Activated gamma-delta T cell (primary cell): ENCODE results near the gene NTMT2.
"Not testable (repeated sequence)": the region's sequence is repeated elsewhere in the genome, so short reads cannot be mapped to it uniquely, and the experiment has no call there.

Source experiments
- DNase-seq: peaks from one replicate; lab custom pipeline; 2025; lab: John Stamatoyannopoulos, UW
- total RNA-seq, 2 donors: gene quantifications; one replicate each; lab custom pipeline; 2026; lab: John Stamatoyannopoulos, UW

NTMT2 gene
- 0 reads per million in 2 donors for total RNA-seq

GRCh38 chr1:170145770-170146676 lies at the start of gene NTMT2:
Gene NTMT2 (plus strand): TSS chr1:170145959. CDS start chr1:170146108, 149 bp downstream.
- DNase-seq = no peak

GRCh38 chr1:170095976-170096748 lies 49.6 kb upstream of the NTMT2 start:
- no peak for DNase-seq

- no peak for DNase-seq
Observed at GRCh38 chr1:170096806-170097340, 48.9 kb upstream of the NTMT2 start.

GRCh38 chr1:170097449-170097948 lies 48.3 kb upstream of the NTMT2 start:
- DNase-seq = no peak

- not testable (repeated sequence) for DNase-seq
Observed at GRCh38 chr1:170113140-170113539, 32.6 kb upstream of the NTMT2 start.

- DNase-seq = no peak
Observed at GRCh38 chr1:170114906-170115305, 30.9 kb upstream of the NTMT2 start.

GRCh38 chr1:170122366-170122765 lies 23.4 kb upstream of the NTMT2 start:
- no peak for DNase-seq

GRCh38 chr1:170125269-170125668 lies 20.5 kb upstream of the NTMT2 start:
- no peak for DNase-seq

- DNase-seq = no peak
Observed at GRCh38 chr1:170126696-170127095, 19.1 kb upstream of the NTMT2 start.

GRCh38 chr1:170131450-170131849 lies 14.3 kb upstream of the NTMT2 start:
- DNase-seq = no peak

GRCh38 chr1:170131984-170132383 lies 13.8 kb upstream of the NTMT2 start:
- no peak for DNase-seq

- DNase-seq = no peak
Observed at GRCh38 chr1:170133766-170134495, 11.8 kb upstream of the NTMT2 start.

- DNase-seq = no peak
Observed at GRCh38 chr1:170134521-170134920, 11.2 kb upstream of the NTMT2 start.

- no peak for DNase-seq
Observed at GRCh38 chr1:170140371-170140770, 5.4 kb upstream of the NTMT2 start.

GRCh38 chr1:170145061-170145460 lies 698 bp upstream of the NTMT2 start:
- DNase-seq = no peak

GRCh38 chr1:170146720-170147263 lies 1.0 kb downstream of the NTMT2 start:
- DNase-seq = no peak

- no peak for DNase-seq
Observed at GRCh38 chr1:170149241-170149640, 3.5 kb downstream of the NTMT2 start.

- DNase-seq = no peak
Observed at GRCh38 chr1:170150016-170150415, 4.3 kb downstream of the NTMT2 start.

- no peak for DNase-seq
Observed at GRCh38 chr1:170150921-170151320, 5.2 kb downstream of the NTMT2 start.

- no peak for DNase-seq
Observed at GRCh38 chr1:170153417-170153816, 7.7 kb downstream of the NTMT2 start.

- no peak for DNase-seq
Observed at GRCh38 chr1:170155055-170155454, 9.3 kb downstream of the NTMT2 start.
